Panc1 (cell line): ENCODE results near the gene FBXL16.
"Not testable (repeated sequence)": the region's sequence is repeated elsewhere in the genome, so short reads cannot be mapped to it uniquely, and the experiment has no call there.

Experiments used
- CTCF ChIP-seq: fragments of 450-650 bp; IDR thresholded peaks from 2 replicates; pipeline ENCODE4 v1.5.1; 2017; ENCODE audit warnings: mild to moderate bottlenecking
- REST ChIP-seq, 2 experiments: IDR thresholded peaks; 2 replicates each; pipeline ENCODE4 v1.6.1; 2011 to 2012; ENCODE audit warnings: low read depth in 2 of 2, control low read depth in 1 of 2, low read length in 1 of 2, mild to moderate bottlenecking in 1 of 2, moderate library complexity in 1 of 2; ENCODE audit not compliant: insufficient read depth in 1 of 2

GRCh38 chr16:742894-743293, 37.3 kb upstream of the FBXL16 start:
- not testable (repeated sequence) for TF ChIP-seq REST (IDR thresholded peaks at IDR 0.05; ENCODE audit: insufficient read depth in 1 of 2, low read depth in 2 of 2, low read length in 1 of 2); CTCF
